Neuron (in vitro differentiated cells): ENCODE results near the gene RFK.

ENCODE experiments used
- H2AFZ ChIP-seq: one replicate; pipeline ENCODE4 v1.6.1; 2013; ENCODE audit warnings: low read depth, mild to moderate bottlenecking, inconsistent platforms, low read length, moderate library complexity
- H3K27me3 ChIP-seq: one replicate; pipeline ENCODE4 v1.6.1; 2013; ENCODE audit warnings: low read length; ENCODE audit not compliant: insufficient read depth
- H3K36me3 ChIP-seq: one replicate; pipeline ENCODE4 v1.6.1; 2013; ENCODE audit warnings: low read length; ENCODE audit not compliant: insufficient read depth
- H3K4me1 ChIP-seq: one replicate; pipeline ENCODE4 v1.6.1; 2013; ENCODE audit warnings: low read length; ENCODE audit not compliant: insufficient read depth
- H3K4me3 ChIP-seq: 2 replicates; pipeline ENCODE4 v1.5.1; 2013; ENCODE audit warnings: mild to moderate bottlenecking, low read length, moderate library complexity
- H3K9me3 ChIP-seq: one replicate; pipeline ENCODE4 v1.6.1; 2013; ENCODE audit warnings: low read length

The RFK gene

GRCh38 chr9:76401176-76401575 is 7.0 kb upstream of the RFK start:
- Histone ChIP-seq H3K4me3 (no peak overlapping the region), H3K36me3 (no peaks in the 10 kb centered on the region), H2AFZ (no peak overlapping the region), H3K9me3 (no peaks in the 10 kb centered on the region), H3K27me3 (no peaks in the 10 kb centered on the region), H3K4me1 (no peaks in the 10 kb centered on the region)

GRCh38 chr9:76400534-76401096 is 6.4 kb upstream of the RFK start:
- H3K27me3 ChIP-seq, result no peaks in the 10 kb centered on the region
- H3K36me3 ChIP-seq, result no peaks in the 10 kb centered on the region
- no peak overlapping the region for H3K4me3 ChIP-seq
- no peak overlapping the region for H2AFZ ChIP-seq
- no peaks in the 10 kb centered on the region for H3K4me1 ChIP-seq
- H3K9me3 ChIP-seq, result no peaks in the 10 kb centered on the region

DNA sequence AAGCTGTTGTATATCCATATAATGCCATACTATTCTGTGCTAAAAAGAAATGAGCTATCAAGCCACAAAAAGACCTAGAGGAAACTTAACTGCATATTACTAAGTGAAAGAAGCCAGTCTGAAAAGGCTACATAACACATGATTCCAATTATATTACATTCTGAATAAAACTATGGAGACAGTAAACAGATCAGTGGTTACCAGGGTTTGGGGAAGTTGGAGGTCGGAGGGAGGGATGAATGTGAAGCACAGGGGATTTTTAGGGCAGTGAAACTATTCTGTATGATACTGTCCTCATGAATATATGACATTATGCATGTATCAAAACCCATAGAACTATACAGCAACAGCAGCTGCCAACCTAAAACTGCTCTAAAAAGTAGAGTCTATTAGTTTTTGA is 5.6 kb upstream of the RFK start:
- no peaks in the 10 kb centered on the region for H3K4me1 ChIP-seq
- no peaks in the 10 kb centered on the region for H3K36me3 ChIP-seq
- H2AFZ ChIP-seq, result no peak overlapping the region
- H3K9me3 ChIP-seq, result no peaks in the 10 kb centered on the region
- no peak overlapping the region for H3K4me3 ChIP-seq
- H3K27me3 ChIP-seq, result no peaks in the 10 kb centered on the region

DNA sequence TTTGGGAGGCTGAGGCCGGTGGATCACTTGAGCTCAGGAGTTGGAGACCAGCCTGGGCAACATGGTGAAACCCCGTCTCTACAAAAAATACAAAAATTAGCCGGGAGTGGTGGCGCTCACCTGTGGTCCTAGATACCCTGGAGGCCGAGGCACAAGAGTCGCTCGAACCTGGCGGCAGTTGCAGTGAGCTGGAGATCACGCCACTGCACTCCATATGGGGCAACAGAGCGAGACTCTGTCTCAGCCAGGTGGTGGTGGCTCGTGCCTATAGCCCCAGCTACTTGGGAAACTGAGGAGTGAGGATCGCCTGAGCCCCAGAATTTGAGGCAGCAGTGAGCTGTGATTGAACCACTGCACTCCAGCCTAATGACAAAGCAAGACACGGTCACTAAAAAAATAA is 2.4 kb upstream of the RFK start:
- no peaks in the 10 kb centered on the region for H3K36me3 ChIP-seq

GRCh38 chr9:76396144-76396543 is 1.9 kb upstream of the RFK start:
- no peaks in the 10 kb centered on the region for H3K27me3 ChIP-seq
- peaks cover 2% of the 10 kb centered on the region for H3K36me3 ChIP-seq
- no peak overlapping the region for H2AFZ ChIP-seq
- no peaks in the 10 kb centered on the region for H3K9me3 ChIP-seq
- H3K4me3 ChIP-seq, result no peak overlapping the region
- H3K4me1 ChIP-seq, result no peaks in the 10 kb centered on the region

More for the DNA sequence above, 2.4 kb upstream of the RFK start:
- H3K9me3 ChIP-seq, result no peaks in the 10 kb centered on the region
- no peak overlapping the region for H3K4me3 ChIP-seq
- H3K4me1 ChIP-seq, result no peaks in the 10 kb centered on the region
- H3K27me3 ChIP-seq, result no peaks in the 10 kb centered on the region
- no peak overlapping the region for H2AFZ ChIP-seq

DNA sequence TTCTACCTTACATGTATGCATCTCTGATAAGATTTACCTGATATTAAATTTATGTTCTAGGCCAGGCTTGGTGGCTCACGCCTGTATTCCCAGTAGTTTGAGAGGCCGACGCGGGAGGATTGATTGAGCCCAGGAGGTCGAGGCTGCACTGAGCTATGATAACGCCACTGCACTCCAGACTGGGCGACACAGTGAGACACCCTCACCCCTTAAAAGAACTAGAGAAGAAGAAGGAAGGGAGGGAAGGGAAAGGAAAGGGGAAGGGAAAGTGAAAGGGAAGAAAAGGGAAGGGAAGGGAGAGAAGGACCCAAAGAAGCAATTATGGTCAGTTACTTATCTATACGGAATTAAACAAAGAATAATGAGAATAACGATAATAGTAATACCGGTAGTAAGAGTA is 1.2 kb upstream of the RFK start:
- peak overlapping the region; percentile 90 for H2AFZ ChIP-seq
- peaks cover 8% of the 10 kb centered on the region for H3K36me3 ChIP-seq
- peak overlapping the region; percentile 77 for H3K4me3 ChIP-seq
- no peaks in the 10 kb centered on the region for H3K4me1 ChIP-seq
- no peaks in the 10 kb centered on the region for H3K9me3 ChIP-seq
- H3K27me3 ChIP-seq, result no peaks in the 10 kb centered on the region

DNA sequence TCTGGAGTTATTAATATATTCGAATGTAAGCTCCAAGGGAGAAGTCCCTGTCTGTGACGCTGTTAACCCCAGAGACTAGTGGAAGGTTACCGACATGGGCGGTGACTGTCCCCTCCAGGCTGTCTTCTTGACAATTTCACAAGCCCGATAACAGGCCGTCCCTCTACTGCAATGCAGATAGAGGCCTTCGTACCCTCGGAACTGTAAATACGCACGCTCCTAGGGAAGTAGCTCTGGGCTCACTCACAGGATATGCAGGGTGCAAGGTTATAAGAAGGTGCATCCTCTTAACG is 680 bp upstream of the RFK start:
- Histone ChIP-seq H3K4me1 (no peaks in the 10 kb centered on the region), H2AFZ (peak overlapping the region; percentile 90), H3K4me3 (peak overlapping the region; percentile 77), H3K27me3 (no peaks in the 10 kb centered on the region), H3K9me3 (no peaks in the 10 kb centered on the region), H3K36me3 (peaks cover 8% of the 10 kb centered on the region)

DNA sequence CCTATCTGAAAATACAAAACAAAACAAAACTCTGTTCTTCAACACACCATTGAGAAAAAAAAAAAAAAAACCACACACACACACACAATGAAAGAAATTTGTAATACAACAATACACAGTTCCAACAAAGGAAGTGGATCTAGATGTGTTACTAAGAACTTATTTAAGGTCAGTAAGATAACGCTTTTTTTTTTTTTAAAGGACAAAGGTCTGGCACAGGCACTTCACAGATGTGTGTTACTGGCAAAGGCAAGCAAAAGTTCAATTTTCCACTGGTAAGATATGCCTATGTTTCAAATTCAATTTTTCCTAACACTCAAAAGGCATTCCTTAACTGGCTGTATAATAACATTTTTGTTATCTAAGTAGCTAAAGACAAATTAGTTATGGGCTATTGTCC is 3.6 kb downstream of the RFK start:
- Histone ChIP-seq H3K4me1 (no peaks in the 10 kb centered on the region), H3K27me3 (no peaks in the 10 kb centered on the region), H3K36me3 (peaks cover 27% of the 10 kb centered on the region), H3K4me3 (no peak overlapping the region), H3K9me3 (no peaks in the 10 kb centered on the region), H2AFZ (no peak overlapping the region)

DNA sequence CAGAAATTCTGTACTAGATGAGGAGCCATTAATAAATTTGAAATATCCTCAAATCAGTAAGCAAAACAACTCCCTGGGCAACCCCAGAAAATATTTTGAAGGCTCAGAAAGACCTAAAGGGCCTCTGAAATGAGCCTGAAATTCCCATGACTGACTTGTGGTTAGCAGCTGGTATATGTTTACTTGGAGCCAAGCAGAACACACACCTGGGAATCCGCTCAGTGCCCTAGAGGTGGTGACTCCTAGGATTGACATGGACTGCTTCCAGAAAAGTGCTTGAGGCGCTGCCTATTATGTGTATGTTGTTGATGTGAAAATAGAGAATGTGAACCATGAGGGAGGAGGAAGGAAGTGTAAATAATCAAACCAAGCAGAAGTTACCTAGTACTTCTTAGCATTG is 14.7 kb downstream of the RFK start:
- Histone ChIP-seq H3K4me3 (no peak overlapping the region), H2AFZ (no peak overlapping the region), H3K36me3 (no peaks in the 10 kb centered on the region), H3K27me3 (no peaks in the 10 kb centered on the region), H3K4me1 (no peaks in the 10 kb centered on the region), H3K9me3 (peaks cover 1% of the 10 kb centered on the region)

DNA sequence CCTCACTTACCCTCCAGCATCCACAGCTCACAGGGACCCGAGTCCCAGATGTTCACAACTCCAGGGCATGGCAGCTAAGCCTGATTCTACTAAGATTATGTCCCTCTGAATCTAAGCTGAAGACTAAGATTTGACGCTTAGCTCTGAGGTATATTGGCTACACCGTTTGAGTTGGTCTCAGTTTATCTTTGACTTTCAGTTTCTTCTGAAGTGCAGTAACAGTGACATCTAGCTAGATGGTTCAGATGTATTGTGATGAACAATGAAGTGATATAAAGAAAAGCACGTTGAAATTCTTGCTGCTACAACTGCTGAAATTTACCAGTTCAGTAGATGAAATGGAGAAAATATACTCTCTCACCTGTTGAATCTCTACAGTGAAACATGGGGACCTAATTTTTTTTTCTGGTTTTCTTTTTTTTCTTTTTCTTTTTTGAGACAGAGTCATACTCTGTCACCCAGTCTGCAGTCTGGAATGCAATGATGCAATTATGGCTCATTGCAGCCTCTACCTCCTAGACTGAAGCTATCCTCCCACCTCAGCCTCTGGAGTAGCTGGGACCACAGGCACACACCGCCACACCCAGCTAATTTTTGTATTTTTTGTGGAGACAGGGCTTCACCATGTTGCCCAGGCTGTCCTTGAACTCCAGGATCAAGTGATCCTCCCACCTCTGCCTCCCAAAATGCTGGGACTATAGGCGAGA is 15.7 kb downstream of the RFK start:
- no peak overlapping the region for H3K4me3 ChIP-seq
- no peaks in the 10 kb centered on the region for H3K36me3 ChIP-seq
- H3K4me1 ChIP-seq, result peaks cover under 1% of the 10 kb centered on the region
- H3K9me3 ChIP-seq, result peaks cover 1% of the 10 kb centered on the region
- no peaks in the 10 kb centered on the region for H3K27me3 ChIP-seq
- H2AFZ ChIP-seq, result no peak overlapping the region

- H3K4me1 ChIP-seq, result peaks cover 7% of the 10 kb centered on the region
- no peak overlapping the region for H2AFZ ChIP-seq
- no peaks in the 10 kb centered on the region for H3K27me3 ChIP-seq
- H3K9me3 ChIP-seq, result no peaks in the 10 kb centered on the region
- no peaks in the 10 kb centered on the region for H3K36me3 ChIP-seq
- no peak overlapping the region for H3K4me3 ChIP-seq
Observed at GRCh38 chr9:76377791-76378190, 16.4 kb downstream of the RFK start.

- H3K9me3 ChIP-seq, result no peaks in the 10 kb centered on the region
- no peak overlapping the region for H2AFZ ChIP-seq
- H3K27me3 ChIP-seq, result no peaks in the 10 kb centered on the region
- peaks cover 7% of the 10 kb centered on the region for H3K4me1 ChIP-seq
- no peak overlapping the region for H3K4me3 ChIP-seq
- H3K36me3 ChIP-seq, result no peaks in the 10 kb centered on the region
Observed at GRCh38 chr9:76374783-76375559, 19.3 kb downstream of the RFK start.

DNA sequence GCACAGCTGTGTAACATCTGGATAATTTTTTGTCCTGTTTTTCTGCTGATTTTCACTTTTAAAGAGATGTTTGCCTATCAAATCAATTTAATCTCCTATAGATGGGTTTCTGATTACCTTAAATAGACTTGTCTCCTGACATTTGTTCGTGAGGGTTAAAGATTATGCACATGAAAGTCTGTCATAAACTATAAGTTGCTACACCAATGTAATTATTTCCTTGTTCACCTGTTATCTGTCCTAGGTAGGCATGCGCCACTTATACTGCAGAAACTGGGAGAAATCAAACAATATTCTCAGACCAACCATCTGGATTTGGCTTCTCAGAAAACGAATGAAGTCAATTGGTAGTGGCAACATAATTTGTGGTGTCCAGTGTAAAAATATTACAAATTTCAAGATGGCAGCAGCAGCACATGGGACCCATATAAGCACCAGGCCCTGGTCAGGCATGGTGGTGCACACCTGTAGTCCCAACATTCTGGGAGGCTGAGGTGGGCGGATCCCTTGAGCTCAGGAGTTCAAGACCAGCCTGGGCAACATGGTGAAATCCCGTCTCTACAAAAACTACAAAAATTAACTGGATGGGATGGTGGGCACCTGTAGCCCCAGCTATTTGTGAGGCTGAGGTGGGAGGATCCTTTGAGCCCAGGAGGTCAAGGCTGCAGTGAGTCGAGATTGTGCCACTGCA is 20.3 kb downstream of the RFK start:
- H3K4me3 ChIP-seq, result no peak overlapping the region
- no peaks in the 10 kb centered on the region for H3K27me3 ChIP-seq
- no peaks in the 10 kb centered on the region for H3K36me3 ChIP-seq
- no peak overlapping the region for H2AFZ ChIP-seq
- peaks cover 7% of the 10 kb centered on the region for H3K4me1 ChIP-seq
- H3K9me3 ChIP-seq, result no peaks in the 10 kb centered on the region
